PFSK-1 (cell line): ENCODE measurements around the gene STX11.

ENCODE experiments used
- POLR2AphosphoS5 ChIP-seq: IDR thresholded peaks from 2 replicates; pipeline ENCODE4 v1.6.1; 2012; ENCODE audit warnings: low read depth, mild to moderate bottlenecking, control low read depth, low read length, moderate library complexity
- TAF1 ChIP-seq: IDR thresholded peaks from 2 replicates; pipeline ENCODE4 v1.6.1; 2012; ENCODE audit warnings: low read length, control low read depth, borderline replicate concordance; ENCODE audit not compliant: insufficient read depth
- TF ChIP-seq, protein P1 (sequence below), 2 experiments: IDR thresholded peaks; 2 replicates each; pipeline versions ENCODE4 v1.6.1 to v1.8.0; 2011 to 2012; ENCODE audit warnings: low read depth in 2 of 2, low read length in 2 of 2, control low read depth in 1 of 2, inconsistent platforms in 1 of 2, mild to moderate bottlenecking in 1 of 2, moderate library complexity in 1 of 2; ENCODE audit not compliant: insufficient read depth in 1 of 2

DNA sequence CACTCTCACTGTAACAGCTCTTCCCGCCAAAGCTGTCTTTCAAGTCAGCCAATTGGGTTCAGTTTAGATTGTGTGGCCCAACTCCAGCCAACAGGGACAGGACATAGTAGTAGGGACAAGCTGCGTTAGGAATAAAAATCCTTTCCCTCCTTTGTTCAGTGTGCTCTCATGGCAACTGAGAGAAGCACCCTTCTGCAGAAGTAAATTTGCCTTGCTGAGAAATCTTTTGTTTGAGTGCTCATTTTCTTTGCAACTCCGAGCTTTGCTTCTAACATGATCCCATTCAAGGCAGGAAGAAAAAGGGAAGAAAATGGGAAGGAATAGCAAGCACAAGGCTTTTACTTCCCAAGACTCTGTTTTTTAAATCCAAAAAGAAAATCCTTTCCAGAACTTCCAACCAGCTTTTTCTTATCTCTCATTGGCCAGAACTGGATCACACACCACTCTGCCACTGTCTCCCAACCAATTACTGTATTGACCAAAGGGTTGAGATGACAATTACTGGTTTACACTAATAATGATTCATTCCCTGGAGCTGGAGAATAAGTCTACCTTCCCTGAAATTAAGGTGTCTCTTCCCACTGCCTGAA lies 52.7 kb downstream of the STX11 start:
- TF ChIP-seq POLR2AphosphoS5 (no peak), TAF1 (no peak)
- TF ChIP-seq, protein P1, sequence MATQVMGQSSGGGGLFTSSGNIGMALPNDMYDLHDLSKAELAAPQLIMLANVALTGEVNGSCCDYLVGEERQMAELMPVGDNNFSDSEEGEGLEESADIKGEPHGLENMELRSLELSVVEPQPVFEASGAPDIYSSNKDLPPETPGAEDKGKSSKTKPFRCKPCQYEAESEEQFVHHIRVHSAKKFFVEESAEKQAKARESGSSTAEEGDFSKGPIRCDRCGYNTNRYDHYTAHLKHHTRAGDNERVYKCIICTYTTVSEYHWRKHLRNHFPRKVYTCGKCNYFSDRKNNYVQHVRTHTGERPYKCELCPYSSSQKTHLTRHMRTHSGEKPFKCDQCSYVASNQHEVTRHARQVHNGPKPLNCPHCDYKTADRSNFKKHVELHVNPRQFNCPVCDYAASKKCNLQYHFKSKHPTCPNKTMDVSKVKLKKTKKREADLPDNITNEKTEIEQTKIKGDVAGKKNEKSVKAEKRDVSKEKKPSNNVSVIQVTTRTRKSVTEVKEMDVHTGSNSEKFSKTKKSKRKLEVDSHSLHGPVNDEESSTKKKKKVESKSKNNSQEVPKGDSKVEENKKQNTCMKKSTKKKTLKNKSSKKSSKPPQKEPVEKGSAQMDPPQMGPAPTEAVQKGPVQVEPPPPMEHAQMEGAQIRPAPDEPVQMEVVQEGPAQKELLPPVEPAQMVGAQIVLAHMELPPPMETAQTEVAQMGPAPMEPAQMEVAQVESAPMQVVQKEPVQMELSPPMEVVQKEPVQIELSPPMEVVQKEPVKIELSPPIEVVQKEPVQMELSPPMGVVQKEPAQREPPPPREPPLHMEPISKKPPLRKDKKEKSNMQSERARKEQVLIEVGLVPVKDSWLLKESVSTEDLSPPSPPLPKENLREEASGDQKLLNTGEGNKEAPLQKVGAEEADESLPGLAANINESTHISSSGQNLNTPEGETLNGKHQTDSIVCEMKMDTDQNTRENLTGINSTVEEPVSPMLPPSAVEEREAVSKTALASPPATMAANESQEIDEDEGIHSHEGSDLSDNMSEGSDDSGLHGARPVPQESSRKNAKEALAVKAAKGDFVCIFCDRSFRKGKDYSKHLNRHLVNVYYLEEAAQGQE (IDR thresholded peaks at IDR 0.05; ENCODE audit: insufficient read depth in 1 of 2, low read depth in 2 of 2, low read length in 2 of 2) = no peak
